GM19463 (cell line): ENCODE data around the gene TBPL1.
"Not testable (repeated sequence)": the region's sequence is repeated elsewhere in the genome, so short reads cannot be mapped to it uniquely, and the experiment has no call there.

ENCODE experiments used
- ATAC-seq: cut with Tn5 transposase; IDR thresholded peaks from one replicate; pipeline ENCODE4 v1.9.1; 2021; ENCODE audit warnings: mild to moderate bottlenecking, moderate library complexity; ENCODE audit not compliant: unreplicated experiment

The TBPL1 gene

GRCh38 chr6:133951881-133952814 is 876 bp upstream of the TBPL1 start:
- ATAC-seq, result peak; percentile 46

GRCh38 chr6:133953634-133954415 is 801 bp downstream of the TBPL1 start:
- no peak for ATAC-seq

DNA sequence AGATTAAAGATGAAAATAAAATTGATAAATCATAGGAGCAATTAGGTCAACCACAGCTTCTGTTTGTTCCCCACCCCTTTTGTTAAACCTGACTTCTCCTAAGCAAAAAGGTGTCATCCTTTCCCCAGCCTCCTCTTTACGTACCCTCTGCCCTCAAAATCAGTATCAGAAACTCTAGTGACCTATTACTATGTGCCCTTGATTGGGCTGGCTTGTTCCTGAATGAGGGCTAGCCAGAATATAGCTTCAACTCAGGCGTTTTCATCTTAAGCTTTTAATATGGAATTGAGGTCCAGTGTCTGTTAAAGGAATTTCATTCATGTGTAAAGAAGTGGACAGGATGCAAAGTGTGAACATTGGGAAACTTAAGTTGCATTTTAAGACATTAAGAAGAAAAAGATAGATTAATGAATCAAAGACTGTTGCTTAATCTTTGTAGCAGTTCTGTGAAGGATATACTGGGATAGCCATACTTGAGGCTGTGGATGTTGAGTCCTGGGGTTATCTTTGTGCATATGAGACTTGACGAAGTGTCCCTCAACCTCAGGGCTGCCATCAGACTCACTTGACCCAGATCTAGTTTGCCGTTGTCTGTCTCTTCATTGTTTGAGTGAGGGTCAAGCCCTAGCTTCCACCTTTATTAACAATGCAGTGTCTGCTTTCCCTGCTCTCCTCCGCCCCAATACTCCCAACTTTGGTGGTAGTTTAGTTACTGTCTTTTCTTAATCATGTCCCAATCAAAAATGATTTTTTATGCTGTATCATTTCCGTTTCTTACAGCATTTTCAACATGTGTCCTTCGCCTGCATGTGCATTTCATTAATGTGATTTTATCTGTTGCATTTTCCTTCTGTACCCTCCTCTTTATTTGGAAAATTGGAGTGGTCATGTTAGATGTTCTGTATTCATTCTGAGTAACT is 1.9 kb downstream of the TBPL1 start:
- ATAC-seq, result no peak

DNA sequence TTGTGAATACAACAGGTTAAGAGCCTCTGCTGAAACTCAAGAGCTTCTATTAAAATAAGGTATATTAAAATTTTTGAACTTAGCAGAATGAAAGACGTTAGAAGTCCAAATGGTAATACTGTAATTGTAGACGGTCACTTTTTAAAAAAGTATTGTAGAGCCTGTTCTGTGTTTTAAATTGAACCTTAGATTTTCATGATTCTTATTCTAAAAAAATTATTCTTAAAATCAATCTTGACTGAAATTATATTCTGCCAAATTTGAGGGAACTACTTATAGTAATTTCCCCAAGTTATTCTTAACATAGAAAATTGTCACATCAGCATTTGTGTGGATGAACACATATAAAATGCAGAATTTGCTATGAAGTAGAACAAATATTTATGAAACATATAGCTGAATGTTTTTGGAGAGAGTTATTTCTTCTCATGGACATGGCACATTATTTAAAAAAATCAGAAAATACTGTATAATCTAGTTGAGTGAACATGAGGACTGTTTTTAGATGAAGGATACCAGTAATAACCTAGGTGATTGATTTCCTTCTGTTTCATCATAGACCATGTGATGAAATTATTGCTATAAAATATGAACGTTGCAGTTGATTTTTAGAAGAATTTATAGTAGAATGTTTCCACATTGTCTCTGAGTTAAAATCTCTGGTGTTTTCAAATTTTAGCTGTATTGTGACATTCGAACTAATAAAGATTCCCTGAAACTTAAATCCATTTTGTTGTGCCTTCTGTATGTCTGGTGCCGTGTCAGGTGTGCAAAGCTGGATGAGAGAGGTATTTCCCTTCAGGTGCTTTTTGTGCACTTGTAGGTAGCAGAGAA is 2.8 kb downstream of the TBPL1 start:
- no peak for ATAC-seq

DNA sequence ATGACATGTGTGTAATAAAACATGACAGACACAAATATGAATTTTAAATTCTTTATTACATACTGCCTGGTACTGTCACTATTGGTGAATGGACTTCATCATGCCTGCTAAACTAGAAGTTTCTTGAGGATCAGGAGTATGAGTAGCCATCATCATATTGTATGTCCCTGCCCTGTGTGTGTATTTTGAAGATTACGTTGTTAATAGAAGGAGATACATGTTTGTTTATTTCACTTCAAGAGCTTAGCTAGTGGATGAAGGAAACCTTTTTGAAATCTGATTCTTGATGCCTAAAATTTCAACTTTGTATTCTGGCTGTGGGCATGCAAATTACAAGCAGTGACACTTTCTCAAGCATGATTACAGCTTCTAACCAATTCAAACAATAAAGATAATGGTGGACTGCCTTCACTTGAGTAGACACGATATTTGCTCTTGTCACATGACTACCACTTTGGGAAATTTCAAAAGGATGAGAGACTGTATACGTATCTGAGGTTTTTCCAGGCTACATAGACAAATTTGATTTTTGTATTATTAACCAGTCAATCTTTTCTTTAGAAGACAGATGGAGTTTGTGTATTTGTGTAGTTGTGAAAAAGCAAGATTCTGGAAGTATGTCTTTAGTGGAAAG is 3.5 kb downstream of the TBPL1 start:
- ATAC-seq, result no peak

DNA sequence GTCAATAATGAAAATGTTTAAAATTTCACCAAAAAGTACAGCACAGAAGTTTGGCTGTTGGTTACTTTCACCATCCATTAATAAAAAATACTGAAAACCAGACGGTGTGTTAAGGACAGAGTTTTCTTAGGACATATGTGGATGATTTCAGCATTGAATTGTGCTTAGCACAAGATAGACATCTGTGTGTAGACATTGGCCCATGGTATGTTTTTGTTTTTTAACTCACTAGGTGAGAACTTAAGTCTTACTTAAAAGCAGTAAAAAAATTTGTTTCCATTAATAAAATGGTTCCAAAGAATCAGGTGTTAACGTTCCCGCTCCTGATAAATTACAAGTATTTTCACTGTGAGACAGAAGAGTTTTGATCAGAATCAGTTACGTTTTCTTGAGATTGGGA is 4.2 kb downstream of the TBPL1 start:
- no peak for ATAC-seq

GRCh38 chr6:133957780-133958242 is 4.8 kb downstream of the TBPL1 start:
- ATAC-seq, result no peak

DNA sequence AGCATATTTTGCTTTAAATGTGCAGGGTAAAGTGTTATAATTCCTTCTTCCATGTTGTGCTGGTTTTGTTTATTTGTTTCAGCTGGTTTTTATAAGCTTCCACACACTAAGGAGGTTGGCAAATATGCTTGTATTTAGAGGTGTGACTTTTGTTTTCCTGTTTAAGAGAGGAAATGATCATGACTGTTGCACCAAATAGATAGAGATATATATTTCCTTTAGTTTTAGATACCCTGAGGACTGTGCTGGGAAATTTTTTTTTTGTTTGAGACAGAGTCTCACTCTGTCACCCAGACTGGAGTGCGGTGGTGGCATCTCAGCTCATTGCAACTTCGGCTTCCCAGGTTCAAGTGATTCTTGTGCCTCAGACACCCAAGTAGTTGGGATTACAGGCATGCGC is 5.8 kb downstream of the TBPL1 start:
- no peak for ATAC-seq

GRCh38 chr6:133959667-133960368 is 6.8 kb downstream of the TBPL1 start:
- no peak for ATAC-seq

DNA sequence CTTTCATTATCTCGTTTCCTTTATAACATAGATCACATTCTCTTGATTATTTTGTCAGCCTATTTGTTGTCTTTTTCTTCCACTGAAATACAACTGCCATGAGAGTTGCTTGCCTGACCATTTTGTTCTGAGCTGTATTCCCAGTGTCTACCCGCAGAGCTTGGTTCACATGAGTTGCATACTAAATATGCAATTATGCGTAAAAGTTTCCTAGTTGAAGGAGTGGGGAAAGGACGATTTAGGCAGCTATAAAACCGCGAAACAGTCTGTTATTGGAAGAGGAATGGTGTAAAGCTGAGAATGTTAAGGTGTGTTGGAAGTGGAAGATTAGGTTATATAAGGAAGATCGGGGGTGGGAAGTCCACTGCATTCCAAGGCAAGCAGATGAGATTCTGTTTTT is 8.8 kb downstream of the TBPL1 start:
- ATAC-seq, result no peak

GRCh38 chr6:133964052-133964451 is 11.0 kb downstream of the TBPL1 start:
- no peak for ATAC-seq

DNA sequence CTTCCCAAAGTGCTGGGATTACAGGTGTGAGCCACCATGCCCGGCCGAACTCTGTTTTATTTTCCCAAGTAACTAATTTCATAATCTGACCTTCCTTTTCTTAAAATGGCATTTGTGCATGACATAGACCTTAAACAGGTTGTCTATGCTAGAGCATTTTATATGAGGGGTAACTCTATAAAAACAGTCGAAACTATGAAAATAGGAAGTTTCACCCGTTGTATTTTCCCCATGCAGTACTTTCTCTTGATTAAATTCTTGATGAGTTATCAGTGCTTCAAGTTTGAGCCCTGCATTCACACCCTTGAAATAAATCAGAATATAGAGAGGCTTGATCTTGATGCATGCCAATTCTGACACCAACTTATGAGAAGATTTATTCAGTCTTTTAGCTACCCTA is 11.7 kb downstream of the TBPL1 start:
- ATAC-seq, result no peak

- ATAC-seq, result no peak
Observed at GRCh38 chr6:133965817-133966360, 12.9 kb downstream of the TBPL1 start.

DNA sequence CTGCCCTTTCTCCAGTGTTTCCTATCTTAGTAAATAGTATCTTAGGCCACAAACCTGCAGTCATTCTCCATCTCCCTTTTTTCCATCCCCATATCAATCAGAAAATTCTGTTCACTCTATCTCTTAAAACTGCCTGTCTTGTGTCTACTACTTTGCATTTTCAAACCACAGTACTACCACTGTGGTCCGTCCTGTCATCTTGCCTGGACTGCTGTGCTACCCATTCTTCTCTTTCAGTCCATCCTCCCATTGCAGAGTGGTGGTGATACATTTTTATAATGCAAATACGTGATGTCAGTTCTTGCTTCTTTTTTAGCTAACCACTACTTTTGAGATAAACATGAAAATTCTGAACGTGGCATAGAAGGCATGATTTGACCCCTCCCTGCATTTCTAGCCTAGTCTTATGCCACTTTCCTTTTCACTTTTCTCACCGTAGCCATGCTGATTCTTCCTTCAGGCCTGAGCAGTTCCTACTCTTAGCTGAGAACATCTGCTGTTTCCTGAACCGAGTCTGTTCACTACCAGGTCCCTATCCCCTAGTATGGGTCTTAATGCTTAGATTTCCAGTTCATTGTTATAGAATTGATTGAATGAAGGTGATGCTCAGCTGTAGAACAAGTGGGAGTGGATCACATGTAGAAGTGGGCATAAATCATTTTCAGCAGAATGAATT is 13.8 kb downstream of the TBPL1 start:
- ATAC-seq, result peak; percentile 90

DNA sequence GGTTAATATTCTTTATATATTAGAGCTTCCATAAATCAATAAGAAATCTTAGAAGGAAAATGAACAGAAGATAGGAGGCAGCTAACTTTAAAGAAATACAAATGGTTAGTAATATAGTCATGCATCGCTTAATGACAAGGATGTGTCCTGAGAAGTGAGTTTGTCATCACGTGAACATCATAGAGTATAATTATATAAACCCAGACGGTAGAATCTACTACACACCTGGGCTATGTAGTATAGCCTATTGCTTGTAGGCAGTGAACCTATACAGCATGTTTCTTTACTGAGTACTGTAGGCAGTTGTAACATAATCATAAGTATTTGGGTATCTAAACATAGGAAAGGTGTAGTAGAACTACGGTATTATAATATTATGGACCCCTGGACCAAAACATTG is 14.3 kb downstream of the TBPL1 start:
- ATAC-seq, result no peak

DNA sequence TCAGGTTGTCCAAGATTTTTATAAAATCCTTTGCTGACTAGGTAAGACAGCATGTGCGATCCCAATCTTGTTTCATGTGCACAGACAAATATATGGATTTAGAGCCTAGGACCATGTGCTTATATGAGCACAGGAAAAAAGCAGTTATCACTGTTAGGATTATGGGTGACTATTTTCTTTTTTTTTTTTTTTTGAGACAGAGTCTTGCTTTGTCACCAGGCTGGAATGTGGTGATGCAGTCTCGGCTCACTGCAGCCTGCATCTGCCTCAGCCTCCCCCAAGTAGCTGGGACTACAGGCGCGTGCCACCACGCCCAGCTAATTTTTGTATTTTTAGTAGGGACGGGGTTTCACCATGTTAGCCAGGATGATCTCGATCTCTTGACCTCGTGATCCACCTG is 14.8 kb downstream of the TBPL1 start:
- not testable (repeated sequence) for ATAC-seq

DNA sequence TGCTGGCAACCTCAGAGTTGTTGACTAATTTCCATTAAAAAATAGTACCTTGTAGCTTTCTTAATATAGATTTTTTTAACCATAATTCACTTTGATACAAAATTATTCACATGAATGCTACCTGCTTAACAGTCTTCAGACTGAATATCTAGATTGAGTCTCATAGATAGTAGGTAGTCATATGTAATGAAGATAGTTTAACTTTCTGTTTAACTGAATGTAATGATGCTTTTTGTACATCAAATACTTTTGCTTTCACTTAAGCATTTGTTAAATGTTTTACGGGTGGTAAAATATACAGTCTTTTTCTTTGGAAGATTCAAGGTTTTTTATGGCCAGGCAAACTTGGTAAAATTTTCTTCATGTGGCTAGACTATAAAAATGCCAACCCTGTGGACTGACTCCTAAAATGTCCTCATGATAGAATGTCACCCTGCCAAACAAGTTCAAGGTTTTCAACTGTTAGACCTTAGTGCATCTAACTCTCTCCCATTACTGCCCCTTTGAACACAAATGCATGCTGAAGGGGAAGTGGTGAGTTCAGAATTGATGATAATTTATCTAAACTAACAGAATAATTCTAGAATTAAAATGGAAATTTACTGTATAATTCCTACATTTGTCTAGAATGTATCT is 16.4 kb downstream of the TBPL1 start:
- no peak for ATAC-seq

- ATAC-seq, result no peak
Observed at GRCh38 chr6:133969921-133970295, 16.9 kb downstream of the TBPL1 start.
